Colonic mucosa (tissue), 4 donors: ENCODE data around the gene CRACR2B. TPM values are rescaled to one million over a fixed set of nuclear protein-coding genes. Genes with fewer than 3 reads are reported as not detected.

Experiments used
- DNase-seq: peaks from one replicate; pipeline ENCODE4 v3.0.0-alpha.2; 2020
- H3K27ac ChIP-seq: fragments of 200-600 bp; one replicate; pipeline ENCODE4 v1.8.0; 2021
- H3K27me3 ChIP-seq: fragments of 200-600 bp; one replicate; pipeline ENCODE4 v1.8.0; 2021
- H3K36me3 ChIP-seq: fragments of 200-600 bp; one replicate; pipeline ENCODE4 v1.8.0; 2021
- H3K4me1 ChIP-seq: fragments of 200-600 bp; one replicate; pipeline ENCODE4 v1.8.0; 2021; ENCODE audit warnings: mild to moderate bottlenecking
- H3K4me3 ChIP-seq: fragments of 200-600 bp; one replicate; pipeline ENCODE4 v1.8.0; 2021
- H3K9ac ChIP-seq, 2 donors: one replicate each; pipeline ENCODE4 v1.7.0; 2013; ENCODE audit warnings: control low read depth in 2 of 2, low read depth in 2 of 2, low read length in 2 of 2
- H3K9me3 ChIP-seq: fragments of 200-600 bp; one replicate; pipeline ENCODE4 v1.8.0; 2021
- intact Hi-C: fragments of 100-400 bp; cut with DNase I; formaldehyde crosslinking; loops from one replicate; pipeline ENCODE4 v1.14.1; 2022
- total RNA-seq, 2 donors: library from RNA; stranded (reverse); fragmentation: NEBNext Ultra II Directional in 1 of 2; extraction: Animal tissue kit (Norgen Biotek cat#: 25700) in 1 of 2; gene quantifications; one replicate each; pipeline ENCODE4 v1.2.1, GENCODE V29; 2021
- TF ChIP-seq, protein P1 (sequence below): fragments of 200-600 bp; IDR thresholded peaks from one replicate; pipeline ENCODE4 v1.8.0; 2022; ENCODE audit warnings: antibody characterized with exemption, mild to moderate bottlenecking
- donor health status: healthy.
- donor health status: DM: no; HTN: no; CAD: no.
- donor health status: DM: no; HTN: no; CAD: no.

CRACR2B gene
- total RNA-seq, 2 donors from 2014 or later = 97.3 to 108 TPM

DNA sequence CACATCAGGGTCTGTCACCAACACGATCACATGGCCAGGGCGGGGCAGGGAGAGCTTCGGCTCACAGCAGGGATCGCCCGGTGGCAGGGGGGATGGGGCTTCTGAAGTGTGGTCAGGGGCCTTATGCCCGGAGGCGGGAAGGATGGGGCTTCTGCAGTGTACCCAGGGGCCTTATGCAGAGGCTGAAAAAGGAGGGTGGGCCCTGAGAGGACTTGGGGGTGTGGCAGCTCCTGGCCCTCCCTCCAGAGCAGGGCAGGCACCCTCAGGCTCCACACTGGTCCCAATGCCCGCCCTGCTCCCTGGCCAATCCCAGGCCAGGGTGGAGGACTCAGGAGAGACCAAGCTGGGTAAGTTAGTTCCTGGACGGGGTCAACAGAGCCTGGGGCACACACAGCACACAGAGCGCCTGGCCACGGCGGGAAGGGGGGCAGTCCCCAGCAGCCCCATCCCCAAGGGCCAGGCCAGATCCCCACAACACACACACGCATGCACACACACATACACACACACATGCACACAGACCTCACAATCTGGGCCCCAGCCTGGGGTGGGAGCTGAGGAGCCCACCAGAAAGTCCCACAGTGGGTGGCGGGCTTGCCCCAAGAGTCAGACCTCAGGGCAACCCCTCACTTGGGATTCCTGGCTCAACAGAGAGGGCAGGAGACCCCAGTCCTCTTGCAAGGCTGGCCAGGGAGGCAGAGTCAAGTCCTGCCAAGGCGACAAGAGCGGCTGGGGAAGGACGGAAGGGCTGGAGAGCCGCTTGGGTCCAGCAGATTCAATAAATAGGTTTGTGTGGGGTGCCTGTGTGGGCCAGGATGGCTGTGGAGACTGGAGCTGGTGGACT, 36.8 kb upstream of the CRACR2B start:
- DNase-seq = no peak
- Histone ChIP-seq H3K4me3 (no peak overlapping the region), H3K27me3 (peaks cover 14% of the 10 kb centered on the region), H3K9ac (no peak overlapping the region), H3K27ac (no peak overlapping the region), H3K9me3 (no peaks in the 10 kb centered on the region), H3K36me3 (no peaks in the 10 kb centered on the region), H3K4me1 (peaks cover 4% of the 10 kb centered on the region)
- TF ChIP-seq, protein P1, sequence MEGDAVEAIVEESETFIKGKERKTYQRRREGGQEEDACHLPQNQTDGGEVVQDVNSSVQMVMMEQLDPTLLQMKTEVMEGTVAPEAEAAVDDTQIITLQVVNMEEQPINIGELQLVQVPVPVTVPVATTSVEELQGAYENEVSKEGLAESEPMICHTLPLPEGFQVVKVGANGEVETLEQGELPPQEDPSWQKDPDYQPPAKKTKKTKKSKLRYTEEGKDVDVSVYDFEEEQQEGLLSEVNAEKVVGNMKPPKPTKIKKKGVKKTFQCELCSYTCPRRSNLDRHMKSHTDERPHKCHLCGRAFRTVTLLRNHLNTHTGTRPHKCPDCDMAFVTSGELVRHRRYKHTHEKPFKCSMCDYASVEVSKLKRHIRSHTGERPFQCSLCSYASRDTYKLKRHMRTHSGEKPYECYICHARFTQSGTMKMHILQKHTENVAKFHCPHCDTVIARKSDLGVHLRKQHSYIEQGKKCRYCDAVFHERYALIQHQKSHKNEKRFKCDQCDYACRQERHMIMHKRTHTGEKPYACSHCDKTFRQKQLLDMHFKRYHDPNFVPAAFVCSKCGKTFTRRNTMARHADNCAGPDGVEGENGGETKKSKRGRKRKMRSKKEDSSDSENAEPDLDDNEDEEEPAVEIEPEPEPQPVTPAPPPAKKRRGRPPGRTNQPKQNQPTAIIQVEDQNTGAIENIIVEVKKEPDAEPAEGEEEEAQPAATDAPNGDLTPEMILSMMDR = no peak
- intact Hi-C loops = no loop called here

GRCh38 chr11:791658-792534, 35.8 kb upstream of the CRACR2B start:
- no peak overlapping the region for H3K4me3 ChIP-seq
- intact Hi-C loops = no loop called here
- TF ChIP-seq, protein P1 = no peak
- H3K9me3 ChIP-seq = no peaks in the 10 kb centered on the region
- peaks cover 7% of the 10 kb centered on the region for H3K4me1 ChIP-seq
- H3K27ac ChIP-seq = no peak overlapping the region
- H3K27me3 ChIP-seq = peaks cover 14% of the 10 kb centered on the region
- H3K36me3 ChIP-seq = no peaks in the 10 kb centered on the region
- no peak overlapping the region for H3K9ac ChIP-seq
- no peak for DNase-seq

DNA sequence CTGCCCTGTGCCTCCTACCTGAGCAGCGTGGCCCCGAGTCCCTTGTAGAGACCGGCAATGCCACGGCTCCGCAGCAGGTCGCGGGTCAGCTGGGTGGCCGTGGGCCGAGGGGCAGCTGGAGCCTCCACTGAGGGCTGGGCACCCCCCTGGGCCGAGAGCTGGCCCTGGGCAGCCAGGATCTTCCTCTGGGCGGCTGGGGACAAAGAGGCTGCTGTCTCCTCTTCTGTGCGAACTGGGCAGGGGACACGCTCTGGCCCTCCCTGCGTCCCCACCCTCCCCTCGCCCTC, 35.2 kb upstream of the CRACR2B start:
- H3K27ac ChIP-seq = no peak overlapping the region
- TF ChIP-seq, protein P1 = no peak
- peaks cover 14% of the 10 kb centered on the region for H3K27me3 ChIP-seq
- no peak overlapping the region for H3K9ac ChIP-seq
- no peak for DNase-seq
- no peaks in the 10 kb centered on the region for H3K36me3 ChIP-seq
- intact Hi-C loops = no loop called here
- peaks cover 7% of the 10 kb centered on the region for H3K4me1 ChIP-seq
- H3K4me3 ChIP-seq = no peak overlapping the region
- no peaks in the 10 kb centered on the region for H3K9me3 ChIP-seq

DNA sequence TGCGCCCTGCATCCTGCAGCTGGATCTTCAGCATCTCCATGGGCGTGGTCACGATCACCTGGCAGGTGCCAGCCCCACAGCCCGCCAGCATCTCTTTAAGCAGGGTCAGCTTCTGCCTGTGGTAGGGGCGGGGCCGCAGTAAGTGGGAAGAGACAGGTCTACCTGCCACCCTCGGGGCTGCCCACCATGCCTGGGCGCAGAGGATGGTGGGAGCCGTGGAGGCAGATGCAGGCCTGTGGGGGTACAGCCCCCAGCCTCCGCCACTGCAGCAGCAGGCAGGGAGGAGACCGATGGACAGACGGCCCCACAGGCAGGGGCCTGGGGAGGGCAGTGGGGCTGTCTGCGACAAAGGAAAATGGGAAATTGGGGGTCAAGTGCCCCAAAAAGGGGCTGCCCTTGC, 34.8 kb upstream of the CRACR2B start:
- Histone ChIP-seq H3K9ac (no peak overlapping the region), H3K4me1 (peaks cover 7% of the 10 kb centered on the region), H3K36me3 (no peaks in the 10 kb centered on the region), H3K27ac (no peak overlapping the region), H3K4me3 (no peak overlapping the region), H3K9me3 (no peaks in the 10 kb centered on the region), H3K27me3 (peaks cover 14% of the 10 kb centered on the region)
- intact Hi-C loops = no loop called here
- DNase-seq = no peak
- TF ChIP-seq, protein P1 = no peak

GRCh38 chr11:793556-793955, 34.2 kb upstream of the CRACR2B start:
- H3K36me3 ChIP-seq = no peaks in the 10 kb centered on the region
- H3K4me3 ChIP-seq = no peak overlapping the region
- peaks cover 14% of the 10 kb centered on the region for H3K27me3 ChIP-seq
- H3K27ac ChIP-seq = no peak overlapping the region
- DNase-seq = no peak
- TF ChIP-seq, protein P1 = no peak
- H3K4me1 ChIP-seq = peaks cover 7% of the 10 kb centered on the region
- intact Hi-C loops = no loop called here
- H3K9me3 ChIP-seq = no peaks in the 10 kb centered on the region
- no peak overlapping the region for H3K9ac ChIP-seq
